GM21786 (cell line): ENCODE results near the gene RANBP1.

Source experiments
- ATAC-seq: cut with Tn5 transposase; IDR thresholded peaks from one replicate; pipeline ENCODE4 v1.9.1; 2021; ENCODE audit not compliant: unreplicated experiment

Gene RANBP1

DNA sequence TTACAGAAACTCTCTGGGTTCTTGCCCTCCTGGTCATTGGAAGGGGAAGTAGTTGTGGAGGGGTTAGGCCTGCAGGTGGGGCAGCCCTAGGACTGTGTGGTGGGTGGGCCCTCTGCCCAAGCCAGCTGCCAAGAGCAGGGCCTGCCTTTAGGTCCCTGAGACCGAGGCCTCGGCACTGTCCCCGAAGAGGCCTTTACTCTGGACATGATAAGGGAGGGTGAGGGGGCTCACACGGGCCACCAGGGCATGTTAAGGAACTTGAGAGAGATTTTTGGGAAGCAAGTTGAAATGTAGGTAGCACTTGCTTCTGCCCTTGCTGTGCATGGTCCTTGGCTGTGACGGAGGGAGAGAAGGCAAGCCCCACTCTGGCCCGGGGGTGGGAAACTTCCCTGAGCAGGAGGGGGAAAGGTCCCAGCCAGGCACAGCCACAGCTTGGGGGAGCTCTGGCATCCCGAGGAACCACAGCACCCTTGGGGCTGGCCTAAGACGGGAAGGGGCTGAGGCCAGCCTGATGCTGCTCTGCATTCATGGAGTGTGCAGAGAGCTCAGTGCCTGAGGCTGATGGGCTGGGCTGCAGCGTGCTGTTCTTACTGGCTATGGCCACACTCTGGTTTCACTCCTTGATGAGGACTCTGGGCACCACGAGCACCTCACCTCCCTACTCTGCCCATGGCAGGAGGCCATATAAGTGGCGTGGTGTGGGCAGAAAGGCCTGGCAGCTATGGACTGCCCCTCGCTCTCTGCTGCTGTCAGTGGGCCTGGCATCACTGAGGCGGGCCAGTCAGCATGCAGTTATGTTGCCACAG is 7.8 kb upstream of the RANBP1 start:
- no peak for ATAC-seq

- ATAC-seq = no peak
These were observed 7.1 kb upstream of the RANBP1 start for GRCh38 chr22:20108757-20109230.

DNA sequence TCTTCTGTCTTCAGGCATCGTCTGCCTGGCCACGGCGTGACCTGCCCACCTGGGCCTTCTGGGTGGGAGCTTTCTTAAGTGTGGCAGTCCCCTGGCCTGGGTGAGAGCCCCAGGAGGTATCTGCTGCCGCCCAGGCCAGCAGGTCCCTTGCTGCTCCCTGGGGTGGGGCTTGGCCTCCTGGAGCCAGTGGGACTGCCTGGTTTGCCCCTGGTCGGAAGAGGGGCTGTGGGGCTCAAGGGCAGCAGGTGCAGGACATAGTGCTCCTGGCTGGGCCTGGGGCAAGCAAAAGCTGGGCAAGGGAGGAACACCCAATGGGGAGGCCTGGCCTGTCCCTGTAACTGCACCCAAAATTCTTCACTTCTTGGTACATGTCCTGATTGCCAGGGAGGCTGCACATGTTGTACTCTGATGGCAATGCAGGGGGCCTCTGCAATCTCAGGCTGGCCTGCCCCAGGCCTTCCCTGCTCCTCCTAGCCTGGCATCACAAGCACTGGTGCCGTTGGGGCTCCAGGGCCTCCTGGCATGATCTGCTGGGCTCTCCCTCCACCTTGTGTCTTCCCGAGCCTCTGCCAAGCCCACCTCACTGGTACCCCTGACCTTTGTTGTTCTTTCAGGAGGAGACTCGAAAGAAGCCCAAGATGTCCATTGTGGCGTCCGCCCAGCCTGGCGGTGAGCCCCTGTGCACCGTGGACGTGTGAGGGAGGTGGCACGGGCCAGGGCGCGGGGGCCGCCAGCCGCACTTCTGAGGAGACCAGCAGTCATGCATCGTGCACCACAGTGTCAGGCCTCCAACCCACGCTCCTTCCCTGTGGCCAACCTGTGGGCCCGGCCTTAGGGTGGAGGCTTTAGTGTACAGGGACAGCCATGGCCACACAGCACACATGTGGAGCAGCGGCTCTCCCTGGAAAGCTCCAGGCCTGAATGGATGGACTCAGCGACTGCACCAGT is 6.2 kb upstream of the RANBP1 start:
- ATAC-seq = no peak

DNA sequence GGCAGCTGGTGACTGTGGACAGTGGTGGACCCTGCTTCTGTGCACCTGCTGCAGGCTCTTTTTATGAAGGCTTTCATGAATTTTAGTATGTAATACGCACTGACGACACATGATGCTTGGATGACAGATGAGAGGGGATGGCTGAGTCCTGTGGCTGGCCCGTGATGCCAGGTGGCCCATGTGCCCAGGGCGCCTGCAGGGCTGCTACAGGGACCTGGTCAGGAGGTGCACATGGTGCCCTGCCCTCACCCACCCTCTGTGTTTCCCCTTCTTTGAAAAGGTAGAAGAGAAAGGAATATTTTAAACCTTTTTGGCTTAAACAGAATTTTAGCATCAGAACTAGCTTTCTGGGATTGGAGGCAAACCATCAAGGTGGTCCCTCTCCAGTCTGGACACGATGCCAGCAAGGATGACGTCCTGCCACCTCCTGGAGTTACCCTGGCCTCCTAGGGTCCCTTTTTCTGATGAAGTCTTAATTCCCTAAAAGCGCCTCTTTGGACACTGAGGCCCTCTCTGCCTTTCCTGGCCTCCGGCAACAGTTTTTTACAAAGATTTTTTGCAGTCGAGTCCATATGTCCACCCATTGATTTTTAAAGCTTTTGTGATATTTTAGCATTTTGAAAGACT is 5.4 kb upstream of the RANBP1 start:
- no peak for ATAC-seq

DNA sequence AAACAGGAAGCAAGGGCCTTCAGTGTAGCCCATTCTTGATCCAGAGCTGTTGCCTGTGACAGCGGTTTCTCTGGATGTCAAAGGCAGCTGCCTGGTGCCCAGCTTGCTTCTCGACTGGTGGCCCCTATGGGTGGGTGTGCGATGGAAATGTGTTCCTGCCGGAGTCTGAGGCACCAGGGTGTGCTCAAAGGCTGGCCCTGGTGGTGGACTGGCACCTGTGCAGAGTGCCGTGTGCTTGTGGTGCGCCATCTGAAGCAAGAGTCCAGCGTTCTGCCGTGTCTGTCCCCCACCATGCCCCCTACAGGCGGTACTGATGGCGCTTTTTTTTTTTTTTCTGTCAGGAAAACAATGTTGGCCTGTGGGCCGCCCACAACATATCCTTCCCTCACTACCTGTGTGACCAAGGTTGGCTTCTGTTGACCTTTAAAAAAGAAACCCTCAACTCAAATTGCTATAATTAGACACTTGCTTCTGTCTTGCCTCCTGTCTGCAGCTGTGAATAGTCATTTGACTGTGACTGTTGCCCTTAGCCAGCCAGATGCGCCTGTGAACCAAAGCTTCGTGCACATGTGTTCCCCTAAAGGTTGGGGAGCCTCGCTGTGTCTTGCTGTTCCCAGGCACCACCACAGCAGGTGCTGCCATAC is 4.7 kb upstream of the RANBP1 start:
- ATAC-seq = no peak

DNA sequence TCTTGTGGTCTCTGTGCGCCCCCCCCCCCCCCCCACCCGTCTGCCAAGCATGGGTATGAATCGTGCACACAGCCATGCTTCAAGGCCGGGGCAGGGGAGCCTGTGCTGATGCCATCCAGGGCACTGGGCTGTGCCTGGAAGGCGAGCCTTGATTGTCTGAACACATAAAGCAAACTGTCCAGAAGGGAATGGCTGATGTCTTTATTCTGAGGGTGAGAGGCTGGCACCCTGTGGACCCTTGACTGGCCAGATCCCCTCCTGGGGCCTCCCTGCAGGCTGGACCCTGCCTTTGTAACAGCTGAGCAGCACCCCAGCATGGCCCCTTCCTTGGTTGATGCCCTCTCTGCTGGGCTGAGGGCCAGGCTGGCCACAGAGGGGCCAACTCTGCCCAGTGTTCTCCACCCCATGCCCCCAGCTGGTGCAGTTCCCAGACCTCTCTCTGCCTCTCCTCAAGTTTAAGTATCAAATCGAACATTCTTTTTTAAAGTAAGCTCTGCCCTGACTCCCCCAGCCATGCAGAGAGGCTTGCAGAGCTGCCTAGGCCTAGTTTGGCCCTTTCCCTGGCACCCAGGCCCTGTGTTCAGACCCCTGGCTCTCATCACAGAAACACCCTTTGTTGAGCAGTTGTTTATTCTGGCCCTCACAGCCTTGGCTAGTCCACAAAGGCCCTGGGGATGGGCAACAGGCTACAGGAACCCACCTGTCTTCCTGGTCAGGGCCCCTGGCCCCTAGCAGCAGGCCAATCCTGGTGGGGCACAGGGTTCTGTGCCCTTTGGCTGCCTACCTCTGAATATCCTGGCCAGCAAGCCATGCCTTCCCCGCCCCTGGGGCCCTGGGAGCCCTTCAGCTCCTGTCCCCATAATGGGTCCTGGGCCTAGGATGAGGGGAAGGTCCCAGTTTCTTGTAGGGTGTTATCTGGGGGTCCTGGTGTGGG is 3.9 kb upstream of the RANBP1 start:
- no peak for ATAC-seq

DNA sequence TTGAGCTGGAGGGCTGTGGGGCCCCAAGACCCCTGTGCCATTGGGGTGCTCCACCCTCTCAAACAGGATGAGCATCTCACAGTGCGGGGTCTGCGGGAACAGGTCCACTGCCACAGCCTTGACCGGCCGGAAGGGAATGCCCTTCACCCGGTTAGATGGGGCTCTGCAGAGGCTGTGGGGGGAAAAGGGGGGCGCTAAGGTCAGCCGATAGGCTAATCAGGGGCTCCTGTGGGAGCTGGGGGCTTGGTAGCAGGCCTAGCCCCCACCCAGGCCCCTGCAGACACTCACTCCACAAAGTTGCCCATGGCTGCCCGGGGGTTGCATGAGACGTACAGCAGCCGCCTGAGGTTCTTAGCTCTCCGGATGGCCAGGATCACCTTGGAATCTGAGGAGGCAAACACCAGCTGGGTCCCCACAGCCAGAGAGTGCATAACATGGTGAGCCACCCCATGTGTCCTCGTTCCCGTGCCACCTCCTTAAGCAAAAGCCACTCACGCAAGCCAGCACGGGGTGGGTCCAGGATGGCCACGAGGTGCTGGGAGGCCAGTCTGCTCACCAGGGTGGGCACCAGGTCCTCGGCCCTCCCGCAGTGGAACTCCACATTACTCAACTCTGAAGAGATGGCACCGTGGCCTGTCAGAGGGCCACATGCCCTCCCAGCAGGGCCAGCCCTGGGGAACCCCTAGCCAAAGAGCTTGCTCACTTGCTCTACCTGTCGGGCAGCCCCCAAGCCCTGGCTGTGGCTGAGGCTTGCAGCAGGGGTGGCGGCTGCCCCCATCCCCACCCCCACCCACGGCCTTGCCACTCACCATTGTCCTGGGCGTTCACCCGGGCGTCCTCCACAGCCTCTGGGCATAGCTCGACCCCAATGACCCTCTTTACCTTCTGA is 3.0 kb upstream of the RANBP1 start:
- ATAC-seq = no peak

DNA sequence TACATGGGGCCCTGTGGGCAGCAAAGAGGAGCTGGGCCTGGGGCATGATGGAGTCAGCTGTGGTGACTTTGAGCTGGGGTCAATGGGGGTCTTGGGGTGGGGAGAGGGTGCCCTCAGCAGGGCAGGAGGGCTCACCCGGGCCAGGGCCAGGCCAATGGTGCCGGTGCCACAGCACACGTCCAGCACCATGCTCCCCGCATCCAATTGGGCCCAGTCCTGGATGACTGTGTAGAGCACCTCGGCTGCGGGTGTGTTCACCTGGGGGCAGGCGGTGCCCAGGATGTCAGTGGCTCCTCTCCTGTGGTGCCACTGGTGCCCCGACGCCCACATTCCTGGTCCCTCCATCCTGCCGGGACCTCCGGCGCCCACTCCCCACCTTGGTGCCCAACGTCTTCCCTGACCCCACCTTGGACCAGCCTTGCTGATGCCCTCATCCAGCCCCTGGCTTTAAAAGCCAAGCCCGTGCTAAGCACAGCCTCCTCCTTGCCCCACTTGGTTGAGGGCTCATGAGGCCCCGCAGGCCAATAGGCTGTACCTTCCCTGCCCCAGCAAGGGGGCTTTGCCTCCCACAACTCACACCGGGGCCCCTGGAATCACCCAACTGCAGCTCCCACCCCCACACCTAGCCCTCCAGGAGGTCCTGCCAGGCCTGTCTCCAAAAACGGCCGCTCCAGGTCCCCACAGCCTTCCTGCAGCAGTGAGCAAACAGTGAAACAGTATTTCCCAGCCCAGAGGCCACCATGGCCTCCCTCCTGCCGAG is 2.2 kb upstream of the RANBP1 start:
- no peak for ATAC-seq

DNA sequence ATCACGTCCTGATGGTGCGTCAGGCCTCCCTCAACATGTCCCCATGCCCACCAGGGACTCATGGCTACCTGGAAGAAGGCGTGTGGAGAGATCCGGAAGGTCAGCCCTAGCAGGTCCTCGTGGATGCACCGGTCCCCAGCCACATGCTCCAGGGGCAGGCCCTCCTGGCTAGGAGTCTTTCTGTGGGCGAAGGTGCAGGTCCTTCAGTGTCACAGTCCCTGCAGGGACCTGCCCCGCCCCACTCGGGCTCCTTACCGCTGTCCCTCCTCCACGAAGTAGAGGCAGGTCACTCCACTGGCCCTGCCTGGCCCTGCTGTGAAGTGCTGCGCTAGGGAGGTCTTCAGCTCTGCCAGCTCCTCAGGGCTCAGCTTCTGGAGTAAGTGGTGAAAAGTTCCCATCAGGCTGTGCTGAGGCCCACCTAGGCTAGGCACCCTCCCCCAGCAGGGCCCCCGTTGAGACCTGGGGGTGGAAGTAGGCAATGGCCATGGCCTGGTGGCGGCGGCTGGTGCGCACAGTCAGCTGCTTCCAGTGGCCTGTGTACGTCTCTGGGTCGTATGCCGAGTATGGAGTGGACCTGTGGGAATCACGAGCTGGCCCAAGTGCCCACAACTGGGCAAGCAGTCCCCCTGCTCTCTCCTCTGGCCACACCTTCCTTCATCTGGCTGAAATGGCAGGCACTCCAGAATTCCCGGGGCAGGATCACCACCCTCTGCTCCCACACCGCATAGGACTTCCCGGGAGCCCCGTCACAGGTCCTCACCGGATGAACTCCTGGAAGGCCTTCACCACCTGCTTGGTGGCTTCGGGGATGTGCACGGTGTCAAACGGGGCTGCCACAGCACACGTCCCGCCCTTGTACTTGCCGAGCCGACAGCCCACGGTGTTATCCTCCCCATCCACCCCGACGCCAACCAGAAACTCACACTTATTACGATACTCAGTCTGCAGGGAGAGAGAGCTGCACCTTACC is 1.1 kb upstream of the RANBP1 start:
- ATAC-seq = no peak

GRCh38 chr22:20116376-20116950 is 559 bp downstream of the RANBP1 start:
- ATAC-seq = no peak

- peak; percentile 71 for ATAC-seq
These were observed 1.2 kb downstream of the RANBP1 start, which contains the start of gene TRMT2A for GRCh38 chr22:20116951-20117632. Gene TRMT2A (minus strand): TSS chr22:20117226. CDS start chr22:20116906, 320 bp downstream.

- peak; percentile 13 for ATAC-seq
These were observed 1.9 kb downstream of the RANBP1 start for GRCh38 chr22:20117633-20118299.

GRCh38 chr22:20118300-20119020 is 2.6 kb downstream of the RANBP1 start:
- no peak for ATAC-seq

GRCh38 chr22:20121856-20122415 is 6.0 kb downstream of the RANBP1 start:
- no peak for ATAC-seq
